ENCODE measurements around the gene ZDHHC11B. TPM values are rescaled to one million over a fixed set of nuclear protein-coding genes. Genes with fewer than 3 reads are reported as not detected.
A peak's percentile ranks its signal among the peaks of the same experiment; 100 is the strongest.

ZDHHC11B gene
- total RNA-seq, 2 donors from 2014 or later = 0.75 to 1.3 TPM

GRCh38 chr5:665956-666711 is 118.4 kb downstream of the ZDHHC11B start:
- H3K36me3 ChIP-seq (ENCODE audit: control insufficient read depth, insufficient read depth, low read length) = peaks cover 13% of the 10 kb centered on the region
- no peak overlapping the region for H3K9ac ChIP-seq (ENCODE audit: extremely low read depth, low read length, poor library complexity, severe bottlenecking)
- no peaks in the 10 kb centered on the region for H3K9me3 ChIP-seq (ENCODE audit: control insufficient read depth, low read length)
- H3K4me1 Mint-ChIP-seq = no peaks in the 10 kb centered on the region
- H3K36me3 Mint-ChIP-seq (ENCODE audit: low read depth) = peaks cover 31% of the 10 kb centered on the region
- no peak overlapping the region for H3K4me3 ChIP-seq (ENCODE audit: low read length)
- H3K27me3 Mint-ChIP-seq (ENCODE audit: insufficient read depth) = no peaks in the 10 kb centered on the region
- no peaks in the 10 kb centered on the region for H3K4me1 ChIP-seq (ENCODE audit: control insufficient read depth, insufficient read depth, low read length)
- no peak overlapping the region for H3K27ac ChIP-seq (ENCODE audit: low read depth, low read length)
- 96 to 97% methylated on average over 17 to 40 of the region's 40 CpGs for WGBS, 2 experiments (ENCODE audit: insufficient coverage in 1 of 2, insufficient read length in 1 of 2)
- no peak overlapping the region for H3K4me3 Mint-ChIP-seq
- TF ChIP-seq, protein P1, sequence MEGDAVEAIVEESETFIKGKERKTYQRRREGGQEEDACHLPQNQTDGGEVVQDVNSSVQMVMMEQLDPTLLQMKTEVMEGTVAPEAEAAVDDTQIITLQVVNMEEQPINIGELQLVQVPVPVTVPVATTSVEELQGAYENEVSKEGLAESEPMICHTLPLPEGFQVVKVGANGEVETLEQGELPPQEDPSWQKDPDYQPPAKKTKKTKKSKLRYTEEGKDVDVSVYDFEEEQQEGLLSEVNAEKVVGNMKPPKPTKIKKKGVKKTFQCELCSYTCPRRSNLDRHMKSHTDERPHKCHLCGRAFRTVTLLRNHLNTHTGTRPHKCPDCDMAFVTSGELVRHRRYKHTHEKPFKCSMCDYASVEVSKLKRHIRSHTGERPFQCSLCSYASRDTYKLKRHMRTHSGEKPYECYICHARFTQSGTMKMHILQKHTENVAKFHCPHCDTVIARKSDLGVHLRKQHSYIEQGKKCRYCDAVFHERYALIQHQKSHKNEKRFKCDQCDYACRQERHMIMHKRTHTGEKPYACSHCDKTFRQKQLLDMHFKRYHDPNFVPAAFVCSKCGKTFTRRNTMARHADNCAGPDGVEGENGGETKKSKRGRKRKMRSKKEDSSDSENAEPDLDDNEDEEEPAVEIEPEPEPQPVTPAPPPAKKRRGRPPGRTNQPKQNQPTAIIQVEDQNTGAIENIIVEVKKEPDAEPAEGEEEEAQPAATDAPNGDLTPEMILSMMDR (conservative IDR thresholded peaks at IDR 0.05) = no peak
- H3K27me3 ChIP-seq (ENCODE audit: control insufficient read depth, insufficient read depth, low read length, poor library complexity, severe bottlenecking) = no peaks in the 10 kb centered on the region
- no peak overlapping the region for H3K27ac Mint-ChIP-seq
- no peaks in the 10 kb centered on the region for H3K9me3 Mint-ChIP-seq
- DNase-seq = no peak

- Mint-ChIP-seq H3K27ac (no peak overlapping the region), H3K4me1 (no peaks in the 10 kb centered on the region), H3K4me3 (no peak overlapping the region), H3K36me3 (ENCODE audit: low read depth) (peaks cover 35% of the 10 kb centered on the region), H3K9me3 (no peaks in the 10 kb centered on the region), H3K27me3 (ENCODE audit: insufficient read depth) (no peaks in the 10 kb centered on the region)
- DNase-seq = peak; percentile 82
- Histone ChIP-seq H3K9me3 (ENCODE audit: control insufficient read depth, low read length) (no peaks in the 10 kb centered on the region), H3K27me3 (ENCODE audit: control insufficient read depth, insufficient read depth, low read length, poor library complexity, severe bottlenecking) (no peaks in the 10 kb centered on the region), H3K4me1 (ENCODE audit: control insufficient read depth, insufficient read depth, low read length) (no peaks in the 10 kb centered on the region), H3K9ac (ENCODE audit: extremely low read depth, low read length, poor library complexity, severe bottlenecking) (no peak overlapping the region), H3K4me3 (ENCODE audit: low read length) (no peak overlapping the region), H3K27ac (ENCODE audit: low read depth, low read length) (no peak overlapping the region), H3K36me3 (ENCODE audit: control insufficient read depth, insufficient read depth, low read length) (peaks cover 16% of the 10 kb centered on the region)
- WGBS, 2 experiments (ENCODE audit: insufficient coverage in 1 of 2, insufficient read length in 1 of 2) = 91% methylated on average over 6 of the region's 8 CpGs; no CpG with 5 or more reads in 1 of the 2 experiments
- TF ChIP-seq, protein P1 (conservative IDR thresholded peaks at IDR 0.05) = no peak
Measured at GRCh38 chr5:665541-665955, 119.0 kb downstream of the ZDHHC11B start.

GRCh38 chr5:664994-665360 is 119.6 kb downstream of the ZDHHC11B start:
- 95% methylated on average over 12 to 20 of the region's 20 CpGs for WGBS, 2 experiments (ENCODE audit: insufficient coverage in 1 of 2, insufficient read length in 1 of 2)
- no peaks in the 10 kb centered on the region for H3K27me3 ChIP-seq (ENCODE audit: control insufficient read depth, insufficient read depth, low read length, poor library complexity, severe bottlenecking)
- H3K4me3 Mint-ChIP-seq = no peak overlapping the region
- no peak overlapping the region for H3K27ac Mint-ChIP-seq
- H3K9me3 ChIP-seq (ENCODE audit: control insufficient read depth, low read length) = no peaks in the 10 kb centered on the region
- H3K9ac ChIP-seq (ENCODE audit: extremely low read depth, low read length, poor library complexity, severe bottlenecking) = no peak overlapping the region
- H3K27me3 Mint-ChIP-seq (ENCODE audit: insufficient read depth) = no peaks in the 10 kb centered on the region
- no peaks in the 10 kb centered on the region for H3K4me1 ChIP-seq (ENCODE audit: control insufficient read depth, insufficient read depth, low read length)
- H3K36me3 Mint-ChIP-seq (ENCODE audit: low read depth) = peaks cover 40% of the 10 kb centered on the region
- no peak overlapping the region for H3K4me3 ChIP-seq (ENCODE audit: low read length)
- H3K36me3 ChIP-seq (ENCODE audit: control insufficient read depth, insufficient read depth, low read length) = peaks cover 20% of the 10 kb centered on the region
- DNase-seq = no peak
- no peaks in the 10 kb centered on the region for H3K4me1 Mint-ChIP-seq
- no peak overlapping the region for H3K27ac ChIP-seq (ENCODE audit: low read depth, low read length)
- TF ChIP-seq, protein P1 (conservative IDR thresholded peaks at IDR 0.05) = no peak
- H3K9me3 Mint-ChIP-seq = no peaks in the 10 kb centered on the region
